BE2C (cell line): ENCODE data around the gene COPZ1.
A peak's percentile ranks its signal among the peaks of the same experiment; 100 is the strongest.
"Not testable (repeated sequence)": the region's sequence is repeated elsewhere in the genome, so short reads cannot be mapped to it uniquely, and the experiment has no call there.

Experiments used
- DNase-seq: peaks from one replicate; pipeline ENCODE4 v3.0.0-alpha.2; 2020
- H3K27me3 ChIP-seq: fragments of 250-450 bp; sonication (Bioruptor Pico); 2 replicates; pipeline ENCODE4 v1.5.1; 2020; ENCODE audit warnings: mild to moderate bottlenecking
- H3K36me3 ChIP-seq: fragments of 250-450 bp; sonication (Bioruptor Pico); 2 replicates; pipeline ENCODE4 v1.5.1; 2020; ENCODE audit warnings: mild to moderate bottlenecking
- H3K4me1 ChIP-seq: fragments of 250-450 bp; sonication (Bioruptor Pico); 2 replicates; pipeline ENCODE4 v1.5.1; 2020
- H3K4me3 ChIP-seq: 2 replicates; pipeline ENCODE4 v1.5.1; 2011; ENCODE audit warnings: low read depth, low read length
- H3K9me3 ChIP-seq: fragments of 250-450 bp; sonication (Bioruptor Pico); 2 replicates; pipeline ENCODE4 v1.5.1; 2020
- CTCF ChIP-seq: IDR thresholded peaks from 2 replicates; pipeline ENCODE4 v1.5.1; 2012; ENCODE audit warnings: mild to moderate bottlenecking, low read depth, low read length

Gene COPZ1

GRCh38 chr12:54280468-54281260, 44.3 kb upstream of the COPZ1 start, which contains the start of gene HNRNPA1:
TSS of gene HNRNPA1 (plus strand) at chr12:54280726. CDS start at chr12:54280808, 82 bp downstream.
- DNase-seq = peak; percentile 97
- TF ChIP-seq CTCF = no peak
- Histone ChIP-seq H3K4me1 (no peaks in the 10 kb centered on the region), H3K4me3 (peak within 1 kb of the TSS; percentile 78), H3K27me3 (no peaks in the 10 kb centered on the region), H3K36me3 (peaks cover 52% of the 10 kb centered on the region), H3K9me3 (no peaks in the 10 kb centered on the region)

- H3K9me3 ChIP-seq, H3K27me3 ChIP-seq, H3K4me1 ChIP-seq, DNase-seq: not testable (repeated sequence)
- H3K4me3 ChIP-seq = peak overlapping the region; percentile 78
- peaks cover 58% of the 10 kb centered on the region for H3K36me3 ChIP-seq
These were observed 43.7 kb upstream of the COPZ1 start for GRCh38 chr12:54281261-54281638.

- not testable (repeated sequence) for H3K9me3 ChIP-seq, H3K27me3 ChIP-seq, DNase-seq, H3K4me1 ChIP-seq
- Histone ChIP-seq H3K4me3 (peak overlapping the region; percentile 78), H3K36me3 (peaks cover 62% of the 10 kb centered on the region)
These were observed 43.2 kb upstream of the COPZ1 start for GRCh38 chr12:54281694-54282093.

DNA sequence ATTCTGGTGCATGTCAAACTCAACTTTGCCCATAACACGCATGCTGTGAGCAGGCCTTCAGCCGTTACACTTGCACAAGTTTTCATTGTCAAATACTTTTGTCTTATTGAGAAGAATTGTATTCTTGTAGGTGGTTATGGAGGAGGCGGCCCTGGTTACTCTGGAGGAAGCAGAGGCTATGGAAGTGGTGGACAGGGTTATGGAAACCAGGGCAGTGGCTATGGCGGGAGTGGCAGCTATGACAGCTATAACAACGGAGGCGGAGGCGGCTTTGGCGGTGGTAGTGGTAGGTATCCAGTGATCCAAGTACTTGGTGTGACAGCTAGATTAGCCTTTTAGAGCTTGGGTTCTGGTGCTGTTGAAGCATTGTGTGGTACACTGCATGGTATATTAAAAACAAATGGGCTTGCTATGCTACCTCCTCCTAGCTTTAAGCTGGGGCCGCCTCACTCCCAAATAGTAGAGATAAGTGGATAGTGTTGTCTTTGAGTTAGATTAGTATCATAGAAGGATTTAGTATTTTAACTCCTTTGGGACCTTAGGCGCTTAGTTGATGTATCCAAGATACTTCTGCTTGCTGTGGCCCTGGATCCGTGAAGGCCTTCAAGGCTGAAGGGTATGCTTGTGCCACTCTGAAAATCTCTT, 41.9 kb upstream of the COPZ1 start:
- DNase-seq = peak; percentile 40
- Histone ChIP-seq H3K27me3 (no peaks in the 10 kb centered on the region), H3K36me3 (peaks cover 74% of the 10 kb centered on the region), H3K4me3 (peak overlapping the region; percentile 78), H3K4me1 (no peaks in the 10 kb centered on the region; the same call in 1 of the 2 replicates), H3K9me3 (no peaks in the 10 kb centered on the region; the same call in 1 of the 2 replicates)
- TF ChIP-seq CTCF = no peak

- H3K27me3 ChIP-seq, H3K9me3 ChIP-seq, H3K4me1 ChIP-seq, DNase-seq: not testable (repeated sequence)
- H3K36me3 ChIP-seq = peaks cover 78% of the 10 kb centered on the region
- peak overlapping the region; percentile 78 for H3K4me3 ChIP-seq
These were observed 40.7 kb upstream of the COPZ1 start for GRCh38 chr12:54284070-54284780.

- no peaks in the 10 kb centered on the region for H3K27me3 ChIP-seq
- H3K9me3 ChIP-seq = no peaks in the 10 kb centered on the region; the same call in 1 of the 2 replicates
- peak; percentile 37; the same call in 1 of the 2 replicates for TF ChIP-seq CTCF
- no peaks in the 10 kb centered on the region; the same call in 1 of the 2 replicates for H3K4me1 ChIP-seq
- H3K36me3 ChIP-seq = peaks cover 78% of the 10 kb centered on the region
- peak overlapping the region; percentile 78 for H3K4me3 ChIP-seq
- DNase-seq = no peak
These were observed 39.5 kb upstream of the COPZ1 start for GRCh38 chr12:54285150-54286041.
